ENCODE results near the gene E2F4.

The E2F4 gene

GRCh38 chr16:67174706-67175231 lies 17.2 kb upstream of the E2F4 start:
- DNase-seq: no peak

- DNase-seq: no peak
Measured at GRCh38 chr16:67176662-67177061, 15.3 kb upstream of the E2F4 start.

- DNase-seq: peak in 1 of 2 experiments; percentile 27
Measured at GRCh38 chr16:67177743-67178699, 13.9 kb upstream of the E2F4 start.

- no peak for DNase-seq
Measured at GRCh38 chr16:67179421-67180080, 12.4 kb upstream of the E2F4 start.

GRCh38 chr16:67180166-67180565 lies 11.8 kb upstream of the E2F4 start:
- no peak for DNase-seq

- DNase-seq: no peak
Measured at GRCh38 chr16:67181346-67181745, 10.6 kb upstream of the E2F4 start.

GRCh38 chr16:67182288-67182687 lies 9.7 kb upstream of the E2F4 start:
- no peak for DNase-seq

GRCh38 chr16:67183284-67183626 lies 8.7 kb upstream of the E2F4 start:
- no peak for DNase-seq

- DNase-seq: peak; percentile 96 to 97
Measured at GRCh38 chr16:67183627-67184452, 8.1 kb upstream of the E2F4 start, which contains the start of gene MATCAP1. Gene MATCAP1, minus strand, starts transcription at chr16:67183963. Its CDS starts 3,353 bp downstream, at chr16:67180610.

GRCh38 chr16:67184453-67184994 lies 7.4 kb upstream of the E2F4 start:
- DNase-seq: no peak

- DNase-seq: peak; percentile 77 to 81
Measured at GRCh38 chr16:67184995-67185650, 6.8 kb upstream of the E2F4 start.

GRCh38 chr16:67185651-67186134 lies 6.3 kb upstream of the E2F4 start:
- DNase-seq: no peak

- DNase-seq: no peak
Measured at GRCh38 chr16:67186550-67186950, 5.4 kb upstream of the E2F4 start.

GRCh38 chr16:67187175-67187890 lies 4.6 kb upstream of the E2F4 start:
- DNase-seq: no peak

GRCh38 chr16:67188323-67188722 lies 3.6 kb upstream of the E2F4 start:
- no peak for DNase-seq

GRCh38 chr16:67188798-67189197 lies 3.2 kb upstream of the E2F4 start:
- DNase-seq: no peak

GRCh38 chr16:67190041-67190440 lies 1.9 kb upstream of the E2F4 start, which contains the start of gene EXOC3L1:
Gene EXOC3L1, minus strand, starts transcription at chr16:67190136. Its CDS starts 460 bp downstream, at chr16:67189676.
- DNase-seq: no peak

- DNase-seq: no peak
Measured at GRCh38 chr16:67190448-67191399, 1.2 kb upstream of the E2F4 start.

GRCh38 chr16:67191411-67191994 lies 452 bp upstream of the E2F4 start:
- DNase-seq: no peak

All from AML-193 (cell line).